HG03521 (cell line): ENCODE results near the gene SSR4.

Experiments used
- ATAC-seq: cut with Tn5 transposase; IDR thresholded peaks from one replicate; pipeline ENCODE4 v1.9.1; 2021; ENCODE audit warnings: mild to moderate bottlenecking, moderate library complexity; ENCODE audit not compliant: unreplicated experiment

The SSR4 gene

GRCh38 chrX:153828308-153828707 lies 33.8 kb downstream of the SSR4 start:
- no peak for ATAC-seq

GRCh38 chrX:153828723-153829548 lies 34.5 kb downstream of the SSR4 start:
- no peak for ATAC-seq

- ATAC-seq: no peak
Measured at GRCh38 chrX:153829549-153829798, 35.0 kb downstream of the SSR4 start.

GRCh38 chrX:153829799-153830639 lies 35.6 kb downstream of the SSR4 start, which contains the start of gene PDZD4:
TSS of gene PDZD4 (minus strand) at chrX:153830544. CDS start at chrX:153830298, 246 bp downstream.
- ATAC-seq: no peak

- ATAC-seq: no peak
Measured at GRCh38 chrX:153830640-153831428, 36.4 kb downstream of the SSR4 start.

GRCh38 chrX:153831429-153832150 lies 37.1 kb downstream of the SSR4 start:
- ATAC-seq: no peak

- ATAC-seq: no peak
Measured at GRCh38 chrX:153832728-153833127, 38.3 kb downstream of the SSR4 start.

GRCh38 chrX:153836921-153837320 lies 42.5 kb downstream of the SSR4 start:
- ATAC-seq: no peak

- ATAC-seq: no peak
Measured at GRCh38 chrX:153844509-153845082, 50.1 kb downstream of the SSR4 start.

GRCh38 chrX:153845195-153845594 lies 50.7 kb downstream of the SSR4 start:
- no peak for ATAC-seq

- ATAC-seq: no peak
Measured at GRCh38 chrX:153845842-153846241, 51.4 kb downstream of the SSR4 start.
